IPS-11a (cell line): Measurements from ENCODE around the gene CUL4B.
"Not testable (repeated sequence)": the region's sequence is repeated elsewhere in the genome, so short reads cannot be mapped to it uniquely, and the experiment has no call there.

Experiments
- H3K4me3 ChIP-seq: one replicate; pipeline ENCODE4 v1.5.1; 2013; ENCODE audit warnings: low read depth, low read length, control low read depth

Gene CUL4B

GRCh38 chrX:120560842-120561633 is at the start of gene CUL4B:
Gene CUL4B (minus strand): TSS chrX:120560962. CDS start chrX:120560638, 324 bp downstream.
- peak within 1 kb of the TSS; percentile 57 for H3K4me3 ChIP-seq

GRCh38 chrX:120604361-120604782 is 43.6 kb upstream of the CUL4B start:
- H3K4me3 ChIP-seq: peak overlapping the region; percentile 69

- peak within 1 kb of the TSS; percentile 69 for H3K4me3 ChIP-seq
Measured at GRCh38 chrX:120603707-120604360, 43.1 kb upstream of the CUL4B start, which contains the start of gene MCTS1. Gene MCTS1 (plus strand): TSS chrX:120604101. CDS start chrX:120604237, 136 bp downstream.

GRCh38 chrX:120585702-120586101 is 24.9 kb upstream of the CUL4B start:
- H3K4me3 ChIP-seq: no peak overlapping the region

- no peak overlapping the region for H3K4me3 ChIP-seq
Measured at GRCh38 chrX:120575379-120576114, 14.8 kb upstream of the CUL4B start.

- not testable (repeated sequence) for H3K4me3 ChIP-seq
Measured at GRCh38 chrX:120573806-120574205, 13.0 kb upstream of the CUL4B start.

GRCh38 chrX:120570011-120570600 is 9.3 kb upstream of the CUL4B start:
- no peak overlapping the region for H3K4me3 ChIP-seq

GRCh38 chrX:120568609-120569008 is 7.8 kb upstream of the CUL4B start:
- H3K4me3 ChIP-seq: no peak overlapping the region

GRCh38 chrX:120568035-120568434 is 7.3 kb upstream of the CUL4B start:
- no peak overlapping the region for H3K4me3 ChIP-seq

GRCh38 chrX:120566817-120567216 is 6.1 kb upstream of the CUL4B start:
- H3K4me3 ChIP-seq: no peak overlapping the region

- no peak overlapping the region for H3K4me3 ChIP-seq
Measured at GRCh38 chrX:120564925-120565324, 4.2 kb upstream of the CUL4B start.

- H3K4me3 ChIP-seq: no peak overlapping the region
Measured at GRCh38 chrX:120562569-120562926, 1.8 kb upstream of the CUL4B start.

- peak overlapping the region; percentile 43 for H3K4me3 ChIP-seq
Measured at GRCh38 chrX:120561634-120562568, 1.1 kb upstream of the CUL4B start.

- peak overlapping the region; percentile 57 for H3K4me3 ChIP-seq
Measured at GRCh38 chrX:120560405-120560841, 339 bp downstream of the CUL4B start.

GRCh38 chrX:120559804-120560203 is 958 bp downstream of the CUL4B start:
- peak overlapping the region; percentile 57 for H3K4me3 ChIP-seq

- H3K4me3 ChIP-seq: no peak overlapping the region
Measured at GRCh38 chrX:120556251-120556650, 4.5 kb downstream of the CUL4B start.

- H3K4me3 ChIP-seq: no peak overlapping the region
Measured at GRCh38 chrX:120549483-120550452, 11.0 kb downstream of the CUL4B start.

GRCh38 chrX:120536061-120536460 is 24.7 kb downstream of the CUL4B start:
- H3K4me3 ChIP-seq: no peak overlapping the region
